ENCODE results near the gene ENTPD7. TPM values are rescaled to one million over a fixed set of nuclear protein-coding genes. Genes with fewer than 3 reads are reported as not detected.

The ENTPD7 gene
- total and polyA plus RNA-seq, 12 donors: 1.2 to 38.7 (median 10.9) TPM

- TF ChIP-seq POLR2A (IDR thresholded peaks at IDR 0.05) (no peak), CTCF (IDR thresholded peaks at IDR 0.05) (no peak)
- WGBS, 4 donors: 87 to 96% (median 93%) methylated on average over 4 of the region's 4 CpGs
- Histone ChIP-seq H3K4me1 (replicated peaks in 1 of 2) (no peaks in the 10 kb centered on the region), H3K36me3 (replicated peaks in 1 of 2) (peaks cover 0 to 75% of the 10 kb centered on the region in 2 donors), H3K4me3 (no peak overlapping the region), H3K27ac (no peak overlapping the region), H3K9me3 (replicated peaks in 1 of 3) (no peaks in the 10 kb centered on the region), H3K27me3 (no peaks in the 10 kb centered on the region)
- intact Hi-C loops (cut with DNase I): no loop called here
- no peak for DNase-seq
Observed at GRCh38 chr10:99700649-99701048, 41.3 kb downstream of the ENTPD7 start.

DNA sequence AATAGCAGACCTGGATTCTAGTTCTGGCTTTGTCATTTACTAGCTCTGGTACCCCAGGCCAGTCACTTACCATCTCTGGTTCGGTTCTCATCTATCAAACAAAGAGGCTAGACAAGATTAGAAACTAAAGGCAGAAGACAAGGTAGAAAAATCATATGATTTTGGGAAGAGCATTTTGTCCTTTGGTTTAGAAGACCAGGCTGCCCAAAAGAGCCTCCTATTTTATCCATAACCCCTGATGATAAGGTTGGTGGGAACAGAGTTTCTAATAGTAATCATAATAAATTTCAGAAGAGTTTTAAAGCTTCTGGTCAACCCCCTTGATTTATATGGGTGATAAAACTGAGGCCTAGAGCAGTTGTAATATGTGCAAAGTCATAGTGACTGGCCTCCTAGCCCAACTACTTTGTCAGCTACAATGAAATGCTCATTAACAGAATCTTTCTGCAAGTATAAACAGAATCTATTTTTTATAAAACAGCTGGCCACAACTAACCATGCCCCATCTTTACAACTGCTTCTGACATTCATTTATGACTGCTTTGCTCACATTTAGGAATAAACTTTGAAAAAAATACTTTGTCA lies 49.2 kb downstream of the ENTPD7 start:
- peaks cover 0 to 15% of the 10 kb centered on the region in 2 donors for H3K36me3 ChIP-seq (replicated peaks in 1 of 2)

GRCh38 chr10:99709480-99710229 lies 50.3 kb downstream of the ENTPD7 start:
- intact Hi-C loops (cut with DNase I): loop anchor here (5.0 to 10.0 kb wide), 2 partner anchors 85 to 147 kb away; partner anchors contain the start of gene SLC25A28 (in 2 of the 2)
- DNase-seq: peak in 4 of 7 donors; percentile 19 to 27 (median 23)
- Histone ChIP-seq H3K36me3 (replicated peaks in 1 of 2) (peaks cover 0 to 9% of the 10 kb centered on the region in 2 donors), H3K27ac (peak overlapping the region in 4 of 5 donors; percentile 18 to 74 (median 54)), H3K4me1 (replicated peaks in 1 of 2) (peaks cover 12 to 32% of the 10 kb centered on the region in 2 donors), H3K4me3 (no peak overlapping the region), H3K9me3 (replicated peaks in 1 of 3) (no peaks in the 10 kb centered on the region), H3K27me3 (no peaks in the 10 kb centered on the region)
- WGBS, 4 donors: 24 to 40% (median 29%) methylated on average over 4 of the region's 4 CpGs
- TF ChIP-seq POLR2A (IDR thresholded peaks at IDR 0.05) (peak in 1 of 2 donors; percentile 29), CTCF (IDR thresholded peaks at IDR 0.05) (no peak)

More for the DNA sequence above, 49.2 kb downstream of the ENTPD7 start:
- no peak for DNase-seq
- H3K9me3 ChIP-seq (replicated peaks in 1 of 3): no peaks in the 10 kb centered on the region
- peak overlapping the region in 3 of 5 donors; percentile 52 to 74 (median 55) for H3K27ac ChIP-seq
- no peaks in the 10 kb centered on the region for H3K27me3 ChIP-seq
- no peak overlapping the region for H3K4me3 ChIP-seq
- H3K4me1 ChIP-seq (replicated peaks in 1 of 2): peaks cover 8 to 24% of the 10 kb centered on the region in 2 donors
- WGBS, 4 donors: 91 to 97% (median 93%) methylated on average over 1 of the region's 1 CpG
- intact Hi-C loops (cut with DNase I): no loop called here
- TF ChIP-seq CTCF (IDR thresholded peaks at IDR 0.05): no peak
- TF ChIP-seq POLR2A (IDR thresholded peaks at IDR 0.05): no peak

DNA sequence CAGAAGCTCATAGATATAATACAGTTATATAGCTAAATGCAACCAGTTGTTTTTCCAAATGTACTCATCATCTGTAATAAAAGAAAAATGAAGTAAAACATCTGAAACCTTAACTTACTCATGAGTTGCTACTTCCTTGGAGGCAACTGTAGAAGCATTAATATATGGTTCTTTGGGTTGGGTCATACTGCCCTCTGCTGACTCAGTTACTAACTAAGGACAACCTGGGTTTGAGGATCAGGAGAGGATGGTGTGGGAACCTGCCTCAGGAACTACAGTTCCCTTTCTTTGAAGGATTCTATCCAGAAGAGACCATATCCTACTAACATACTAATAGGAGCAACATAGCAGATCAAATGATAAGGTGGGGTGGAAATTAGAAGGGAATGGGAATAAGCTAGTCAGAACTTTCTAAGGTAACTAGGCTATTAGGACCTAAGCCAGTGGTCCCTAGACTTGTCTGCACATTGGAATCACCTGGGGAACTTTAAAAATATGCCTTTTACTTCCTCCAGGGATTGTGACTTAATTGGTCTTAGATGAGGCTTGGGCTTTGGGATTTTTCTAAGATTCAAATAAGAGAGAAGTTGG lies 51.9 kb downstream of the ENTPD7 start:
- H3K4me1 ChIP-seq (replicated peaks in 1 of 2): peaks cover 12 to 32% of the 10 kb centered on the region in 2 donors
- peaks cover 0 to 19% of the 10 kb centered on the region in 2 donors for H3K36me3 ChIP-seq (replicated peaks in 1 of 2)
- peak in 4 of 7 donors; percentile 16 to 54 (median 45) for DNase-seq
- no peak overlapping the region for H3K4me3 ChIP-seq
- no peak overlapping the region for H3K27ac ChIP-seq
- no peaks in the 10 kb centered on the region for H3K9me3 ChIP-seq (replicated peaks in 1 of 3)
- no peaks in the 10 kb centered on the region for H3K27me3 ChIP-seq
- TF ChIP-seq CTCF (IDR thresholded peaks at IDR 0.05) (peak in 5 of 6 experiments; percentile 36 to 59 (median 51)), POLR2A (IDR thresholded peaks at IDR 0.05) (no peak)
- intact Hi-C loops (cut with DNase I): loop anchor here (5.0 to 10.0 kb wide), 2 partner anchors 86 to 149 kb away; partner anchors contain the start of gene SLC25A28 (in 2 of the 2)
